GM21390 (cell line): ENCODE measurements around the gene NHEJ1.

ENCODE experiments used
- ATAC-seq: cut with Tn5 transposase; IDR thresholded peaks from one replicate; pipeline ENCODE4 v1.9.1; 2021; ENCODE audit not compliant: unreplicated experiment

Gene NHEJ1

GRCh38 chr2:219090436-219091299 is 69.9 kb downstream of the NHEJ1 start:
- no peak for ATAC-seq

DNA sequence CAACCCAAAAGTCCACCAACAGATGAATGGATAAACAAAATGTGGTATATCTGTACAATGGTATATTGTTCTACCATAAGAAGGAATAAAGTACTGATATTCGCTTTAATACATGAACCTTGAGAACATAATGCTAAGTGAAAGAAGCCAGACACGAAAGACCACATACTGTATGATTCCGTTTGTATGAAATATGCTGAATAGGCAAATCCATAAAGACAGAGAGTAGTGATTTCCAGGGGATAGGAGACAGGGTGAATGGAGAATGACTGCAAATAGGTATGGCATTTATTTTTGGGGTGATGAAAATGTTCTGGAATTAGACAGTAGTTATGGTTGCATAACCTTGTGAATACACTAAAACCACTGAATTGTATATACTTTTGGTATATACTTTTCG is 71.3 kb downstream of the NHEJ1 start:
- no peak for ATAC-seq

DNA sequence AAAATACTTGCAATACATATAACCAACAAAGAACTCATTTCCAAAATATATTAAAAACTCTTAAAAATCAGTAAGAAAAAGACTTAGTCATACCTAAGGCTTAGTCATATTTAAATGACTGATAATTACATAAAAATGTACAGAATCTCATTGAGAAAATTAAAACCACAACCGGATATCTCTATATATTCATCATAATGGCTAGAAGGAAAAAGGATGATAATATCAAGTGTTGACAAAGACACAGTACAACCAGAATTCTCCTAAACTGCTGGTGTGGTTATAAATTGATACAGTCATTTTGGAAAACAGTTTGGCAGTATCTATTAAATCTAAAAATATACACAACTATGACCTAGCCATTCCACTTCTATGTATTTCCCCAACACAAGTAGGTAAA is 72.8 kb downstream of the NHEJ1 start:
- no peak for ATAC-seq

DNA sequence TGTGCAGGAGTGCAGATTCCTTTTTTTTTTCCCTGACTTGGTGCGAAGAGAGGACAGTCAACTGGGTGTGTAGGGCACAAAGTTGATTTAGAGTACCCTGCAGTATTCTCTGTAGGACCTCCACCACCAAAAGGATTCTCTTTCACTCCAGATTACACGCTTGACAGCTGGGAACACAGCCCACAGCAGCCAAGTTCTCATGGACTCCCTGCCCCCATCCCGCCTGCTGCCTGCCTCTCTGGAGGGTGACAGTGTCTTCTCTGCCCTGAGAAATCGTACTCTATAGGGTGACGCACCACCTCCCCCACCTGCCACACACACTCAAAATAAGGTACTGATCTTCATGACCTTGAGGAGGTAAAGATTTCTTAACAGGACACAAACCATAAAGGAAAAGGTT is 73.3 kb downstream of the NHEJ1 start:
- no peak for ATAC-seq

DNA sequence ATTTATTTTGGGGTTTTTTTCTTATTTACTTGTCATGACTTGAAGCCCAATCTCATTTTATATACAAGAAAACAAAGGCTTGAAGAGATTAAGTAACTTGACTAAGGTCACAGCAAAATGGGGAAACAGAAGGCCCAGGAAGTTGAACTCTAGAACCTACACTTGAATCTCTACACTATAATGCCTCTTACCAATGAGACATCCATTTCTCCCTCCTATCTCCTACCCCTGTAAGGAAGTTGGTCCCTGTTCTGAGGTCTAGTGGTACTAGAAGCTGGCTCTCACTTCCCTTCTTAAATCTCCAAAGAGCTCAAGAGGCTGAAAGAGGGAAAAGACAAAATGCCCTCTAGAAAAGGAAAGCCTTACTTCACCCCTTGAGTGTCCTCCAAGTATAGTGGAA is 74.4 kb downstream of the NHEJ1 start:
- ATAC-seq: no peak

DNA sequence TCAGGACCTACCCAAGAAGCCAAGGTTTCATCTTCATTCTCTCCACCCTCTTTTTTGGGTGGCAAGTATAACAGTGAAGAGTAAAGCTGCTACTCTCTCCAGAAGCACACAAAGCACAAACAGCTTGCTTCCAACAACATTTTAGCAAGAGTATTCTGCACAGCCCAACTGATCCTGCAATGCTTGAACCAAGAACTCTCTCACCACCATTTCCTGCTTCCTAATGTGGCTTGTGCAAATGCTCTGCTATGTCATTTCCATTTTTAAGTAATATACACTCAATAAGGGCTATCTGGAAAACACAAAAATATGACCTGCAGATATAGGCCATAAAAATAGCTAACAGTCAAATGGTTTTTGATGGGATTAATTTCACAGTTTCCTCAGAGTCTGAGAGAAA is 75.8 kb downstream of the NHEJ1 start:
- ATAC-seq: no peak

- no peak for ATAC-seq
These were observed 78.2 kb downstream of the NHEJ1 start for GRCh38 chr2:219082332-219082958.

- no peak for ATAC-seq
These were observed 78.8 kb downstream of the NHEJ1 start for GRCh38 chr2:219081701-219082331.

GRCh38 chr2:219081096-219081495 is 79.5 kb downstream of the NHEJ1 start:
- ATAC-seq: no peak

- no peak for ATAC-seq
These were observed 81.2 kb downstream of the NHEJ1 start for GRCh38 chr2:219079417-219079816.

DNA sequence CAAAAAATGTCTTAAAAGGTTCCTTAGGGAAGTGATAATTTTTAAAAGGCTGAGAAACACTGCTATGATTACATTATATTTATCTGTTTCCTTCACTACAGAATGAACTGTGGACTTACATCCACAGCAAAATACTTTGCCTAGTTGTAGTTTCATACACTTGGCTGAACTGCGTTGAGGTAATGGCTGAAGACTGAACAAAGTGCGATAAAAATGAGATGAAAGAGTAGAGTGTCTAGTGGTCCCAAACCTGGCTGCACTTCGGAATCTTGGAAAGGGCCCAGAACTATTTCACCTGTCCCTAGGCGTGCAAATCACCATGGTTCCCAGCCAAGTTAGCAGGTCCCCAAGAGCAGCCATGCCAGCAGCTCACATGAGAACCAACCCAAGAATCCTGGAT is 81.7 kb downstream of the NHEJ1 start:
- no peak for ATAC-seq

DNA sequence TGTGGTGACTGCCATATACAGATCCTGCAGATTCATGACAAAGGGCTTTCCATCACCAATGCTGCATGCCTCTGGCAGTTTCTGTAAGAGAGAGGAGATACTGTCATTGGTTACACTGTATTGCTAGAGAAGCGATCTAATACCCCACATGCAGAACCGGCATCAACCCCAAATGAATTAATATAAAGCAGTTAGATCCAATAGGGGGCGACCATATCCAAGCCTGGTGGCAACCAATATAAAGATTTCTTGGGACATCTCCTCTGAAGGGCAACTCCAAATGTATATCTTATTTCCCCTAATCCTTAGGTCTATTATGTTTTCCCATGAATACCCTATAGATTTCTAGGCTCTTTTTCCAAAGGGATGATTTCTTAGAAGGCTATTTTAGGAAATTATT is 82.5 kb downstream of the NHEJ1 start:
- ATAC-seq: no peak

GRCh38 chr2:219076253-219076652 is 84.4 kb downstream of the NHEJ1 start:
- no peak for ATAC-seq

DNA sequence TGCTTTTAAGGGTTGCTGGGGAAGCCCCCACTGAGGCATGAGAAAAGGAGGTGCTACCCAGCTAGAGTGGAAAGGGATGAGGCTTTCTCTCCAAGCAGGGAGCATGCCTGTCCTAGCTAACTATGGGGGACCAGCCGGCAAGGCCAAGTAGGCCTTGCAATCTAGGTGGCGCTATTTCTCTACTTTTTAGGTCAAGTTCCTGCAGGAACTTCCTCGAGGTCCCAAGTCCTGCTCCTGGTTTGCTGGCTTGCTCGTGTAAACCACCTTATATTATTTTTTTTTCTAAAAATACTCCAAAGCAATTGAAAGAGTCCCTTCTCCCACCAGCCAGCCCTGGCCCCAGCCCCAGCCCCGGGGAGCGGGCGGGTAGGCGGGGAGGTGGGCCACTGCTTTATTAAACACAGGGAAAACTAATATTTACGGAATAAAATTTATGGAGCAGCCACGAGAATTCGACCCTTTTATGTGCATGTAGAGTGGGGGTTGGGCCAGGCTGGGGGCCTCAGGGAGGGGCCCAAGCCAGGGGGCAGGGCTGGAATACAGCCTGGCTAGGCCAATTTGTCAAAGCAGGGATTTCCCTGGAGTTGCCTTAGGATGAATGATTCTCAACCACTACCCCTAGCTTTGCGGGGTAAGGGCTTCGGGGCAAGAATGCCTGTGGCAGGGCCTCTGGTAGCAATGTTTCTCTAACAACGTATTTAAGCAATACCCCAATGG is 87.0 kb downstream of the NHEJ1 start:
- ATAC-seq: no peak

GRCh38 chr2:219072741-219073250 is 87.8 kb downstream of the NHEJ1 start:
- no peak for ATAC-seq

- no peak for ATAC-seq
These were observed 89.3 kb downstream of the NHEJ1 start for GRCh38 chr2:219071131-219071816.

DNA sequence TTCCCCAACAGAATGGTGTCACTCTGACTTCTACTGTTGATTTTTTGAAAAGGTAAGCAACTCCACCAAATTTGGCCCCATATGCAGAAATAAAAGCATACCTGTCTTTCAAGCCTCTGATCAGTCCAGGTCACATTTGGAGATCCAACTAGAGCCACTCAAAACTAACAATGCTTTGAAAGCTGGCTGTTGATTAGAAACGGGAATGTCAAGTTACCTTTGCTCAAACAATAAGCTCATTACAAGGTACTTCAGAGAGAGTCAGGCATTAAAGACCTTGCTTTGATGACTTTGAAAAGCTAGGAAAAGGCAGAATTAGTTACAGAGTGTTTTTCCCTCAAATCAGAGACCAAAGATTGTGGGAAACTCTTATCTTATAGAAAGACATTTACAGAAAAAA is 95.1 kb downstream of the NHEJ1 start:
- no peak for ATAC-seq

GRCh38 chr2:219062081-219062480 is 98.5 kb downstream of the NHEJ1 start:
- ATAC-seq: no peak

GRCh38 chr2:219060821-219061791 is 99.5 kb downstream of the NHEJ1 start, which contains the start of gene IHH:
Gene IHH, minus strand, starts transcription at chr2:219060921. Its CDS starts 454 bp downstream, at chr2:219060467.
- ATAC-seq: no peak
